ENCODE measurements around the gene KCNJ11. TPM values are rescaled to one million over a fixed set of nuclear protein-coding genes. Genes with fewer than 3 reads are reported as not detected.

The KCNJ11 gene
- total RNA-seq, 4 donors from 2014 or later = 103 to 182 (median 147) TPM

GRCh38 chr11:17423533-17424310 lies 35.3 kb upstream of the KCNJ11 start:
- no peaks in the 10 kb centered on the region for H3K9me3 ChIP-seq
- DNase-seq = no peak
- TF ChIP-seq POLR2A (IDR thresholded peaks at IDR 0.05) = no peak
- TF ChIP-seq, protein P1, sequence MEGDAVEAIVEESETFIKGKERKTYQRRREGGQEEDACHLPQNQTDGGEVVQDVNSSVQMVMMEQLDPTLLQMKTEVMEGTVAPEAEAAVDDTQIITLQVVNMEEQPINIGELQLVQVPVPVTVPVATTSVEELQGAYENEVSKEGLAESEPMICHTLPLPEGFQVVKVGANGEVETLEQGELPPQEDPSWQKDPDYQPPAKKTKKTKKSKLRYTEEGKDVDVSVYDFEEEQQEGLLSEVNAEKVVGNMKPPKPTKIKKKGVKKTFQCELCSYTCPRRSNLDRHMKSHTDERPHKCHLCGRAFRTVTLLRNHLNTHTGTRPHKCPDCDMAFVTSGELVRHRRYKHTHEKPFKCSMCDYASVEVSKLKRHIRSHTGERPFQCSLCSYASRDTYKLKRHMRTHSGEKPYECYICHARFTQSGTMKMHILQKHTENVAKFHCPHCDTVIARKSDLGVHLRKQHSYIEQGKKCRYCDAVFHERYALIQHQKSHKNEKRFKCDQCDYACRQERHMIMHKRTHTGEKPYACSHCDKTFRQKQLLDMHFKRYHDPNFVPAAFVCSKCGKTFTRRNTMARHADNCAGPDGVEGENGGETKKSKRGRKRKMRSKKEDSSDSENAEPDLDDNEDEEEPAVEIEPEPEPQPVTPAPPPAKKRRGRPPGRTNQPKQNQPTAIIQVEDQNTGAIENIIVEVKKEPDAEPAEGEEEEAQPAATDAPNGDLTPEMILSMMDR (IDR thresholded peaks at IDR 0.05 in 4 of 5, conservative IDR thresholded peaks at IDR 0.05 in 1 of 5) = no peak
- intact Hi-C loops (cut with DNase I; ENCODE audit: low total_unique reads) = loop anchor here (5.0 kb wide), 1 partner anchor 36 kb away; the partner anchor contains the start of gene KCNJ11
- no peak for ATAC-seq
- no peak overlapping the region for H3K4me3 ChIP-seq
- H3K27ac ChIP-seq = no peak overlapping the region
- in situ Hi-C loops (cut with MboI; ENCODE audit: low sequenced_read_pairs in 4 of 4) = loop anchor here in 1 of 4 donors (25.0 kb wide), 1 partner anchor 414 kb away; no protein-coding TSS in a partner anchor
- peaks cover 13 to 15% of the 10 kb centered on the region in 2 donors for H3K4me1 ChIP-seq
- no peaks in the 10 kb centered on the region for H3K36me3 ChIP-seq
- H3K27me3 ChIP-seq = no peaks in the 10 kb centered on the region

DNA sequence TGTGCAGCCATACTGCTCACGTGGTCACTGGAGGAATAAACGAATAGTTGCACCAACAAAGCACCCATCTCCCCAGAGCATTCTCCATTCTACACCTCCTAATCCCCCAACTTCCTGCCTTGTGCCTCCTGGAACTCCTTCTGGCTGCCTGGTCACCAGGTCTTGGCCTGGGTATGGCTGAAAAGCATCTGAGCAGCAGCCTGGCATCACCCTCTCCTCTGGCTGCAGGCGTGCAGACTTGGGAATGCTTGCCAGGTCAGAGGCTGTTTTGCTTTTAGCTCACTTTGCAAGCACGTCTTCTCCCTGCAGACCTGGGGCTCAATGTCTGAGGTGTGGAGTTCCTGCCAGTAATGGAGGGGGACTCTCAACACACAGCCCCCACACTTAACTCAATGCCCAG lies 33.3 kb upstream of the KCNJ11 start:
- peak; percentile 67 to 83 for ATAC-seq
- intact Hi-C loops (cut with DNase I; ENCODE audit: low total_unique reads) (loop anchor here (5.0 kb wide), 1 partner anchor 34 kb away; the partner anchor contains the start of gene KCNJ11), in situ Hi-C loops (cut with MboI; ENCODE audit: low sequenced_read_pairs in 4 of 4) (loop anchor here in 1 of 4 donors (25.0 kb wide), 1 partner anchor 416 kb away; no protein-coding TSS in a partner anchor)

DNA sequence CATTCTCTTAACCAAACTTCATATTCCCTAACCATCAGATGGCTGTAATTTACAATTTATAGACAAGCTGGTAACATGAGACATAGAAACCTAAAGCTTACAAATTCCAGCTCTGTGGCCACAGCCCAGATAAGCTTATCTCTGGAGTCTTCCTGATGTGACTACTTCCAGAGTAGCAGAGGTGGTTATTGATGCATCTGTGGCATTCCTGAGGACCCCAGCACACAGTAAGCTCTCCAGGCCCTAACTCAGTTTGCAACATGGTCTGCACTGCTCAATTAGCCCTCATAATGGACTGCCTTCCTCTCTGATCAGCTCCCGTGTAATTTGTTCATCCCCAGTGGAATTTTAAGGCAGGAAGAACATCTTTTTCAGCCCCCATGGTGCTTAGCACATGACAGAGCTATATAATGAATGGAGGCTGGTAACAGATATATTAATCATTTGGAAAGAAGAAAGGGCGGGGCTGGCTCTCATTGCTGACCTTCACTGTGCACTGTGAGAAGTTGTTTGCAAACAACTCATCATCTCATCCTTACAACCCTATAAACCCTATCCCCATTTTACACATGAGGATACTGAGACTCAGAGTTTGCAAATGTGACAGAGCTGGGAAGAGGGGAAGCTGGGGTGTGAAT lies 30.1 kb upstream of the KCNJ11 start:
- DNase-seq = no peak
- no peak overlapping the region for H3K27ac ChIP-seq
- in situ Hi-C loops (cut with MboI; ENCODE audit: low sequenced_read_pairs in 4 of 4) (loop anchor here in 1 of 4 donors (25.0 kb wide), 1 partner anchor 419 kb away; no protein-coding TSS in a partner anchor), intact Hi-C loops (cut with DNase I; ENCODE audit: low total_unique reads) (loop anchor here (5.0 kb wide), 1 partner anchor 299 kb away; the partner anchor contains the start of gene MYOD1)
- no peaks in the 10 kb centered on the region for H3K36me3 ChIP-seq
- H3K27me3 ChIP-seq = no peaks in the 10 kb centered on the region
- TF ChIP-seq, protein P1 (IDR thresholded peaks at IDR 0.05 in 4 of 5, conservative IDR thresholded peaks at IDR 0.05 in 1 of 5) = no peak
- TF ChIP-seq POLR2A (IDR thresholded peaks at IDR 0.05) = no peak
- no peak overlapping the region for H3K4me3 ChIP-seq
- no peaks in the 10 kb centered on the region for H3K9me3 ChIP-seq
- ATAC-seq = no peak
- peaks cover 34 to 42% of the 10 kb centered on the region in 2 donors for H3K4me1 ChIP-seq

More for the DNA sequence above, 33.3 kb upstream of the KCNJ11 start:
- no peaks in the 10 kb centered on the region for H3K9me3 ChIP-seq
- H3K36me3 ChIP-seq = no peaks in the 10 kb centered on the region
- H3K4me3 ChIP-seq = no peak overlapping the region
- H3K27me3 ChIP-seq = no peaks in the 10 kb centered on the region
- no peak for TF ChIP-seq POLR2A (IDR thresholded peaks at IDR 0.05)
- TF ChIP-seq, protein P1 (IDR thresholded peaks at IDR 0.05 in 4 of 5, conservative IDR thresholded peaks at IDR 0.05 in 1 of 5) = no peak
- H3K4me1 ChIP-seq = peaks cover 20 to 25% of the 10 kb centered on the region in 2 donors
- H3K27ac ChIP-seq = peak overlapping the region; percentile 18 to 48 (median 30)
- DNase-seq = peak; percentile 44 to 46

GRCh38 chr11:17416492-17416891 lies 28.0 kb upstream of the KCNJ11 start:
- no peaks in the 10 kb centered on the region for H3K27me3 ChIP-seq

More at GRCh38 chr11:17416492-17416891, 28.0 kb upstream of the KCNJ11 start:
- TF ChIP-seq, protein P1 (IDR thresholded peaks at IDR 0.05 in 4 of 5, conservative IDR thresholded peaks at IDR 0.05 in 1 of 5) = no peak
- no peak for TF ChIP-seq POLR2A (IDR thresholded peaks at IDR 0.05)
- H3K36me3 ChIP-seq = no peaks in the 10 kb centered on the region
- in situ Hi-C loops (cut with MboI; ENCODE audit: low sequenced_read_pairs in 4 of 4) (loop anchor here in 1 of 4 donors (25.0 kb wide), 1 partner anchor 421 kb away; no protein-coding TSS in a partner anchor), intact Hi-C loops (cut with DNase I; ENCODE audit: low total_unique reads) (loop anchor here (5.0 kb wide), 1 partner anchor 301 kb away; the partner anchor contains the start of gene MYOD1)
- peak in 1 of 2 donors; percentile 28 for ATAC-seq
- H3K27ac ChIP-seq = peak overlapping the region; percentile 85 to 89 (median 88)
- DNase-seq = no peak
- no peak overlapping the region for H3K4me3 ChIP-seq
- no peaks in the 10 kb centered on the region for H3K9me3 ChIP-seq
- peaks cover 27 to 35% of the 10 kb centered on the region in 2 donors for H3K4me1 ChIP-seq
